ENCODE data around the gene UBE3B.
A peak's percentile ranks its signal among the peaks of the same experiment; 100 is the strongest.
"Not testable (repeated sequence)": the region's sequence is repeated elsewhere in the genome, so short reads cannot be mapped to it uniquely, and the experiment has no call there.

Gene UBE3B, protein sequence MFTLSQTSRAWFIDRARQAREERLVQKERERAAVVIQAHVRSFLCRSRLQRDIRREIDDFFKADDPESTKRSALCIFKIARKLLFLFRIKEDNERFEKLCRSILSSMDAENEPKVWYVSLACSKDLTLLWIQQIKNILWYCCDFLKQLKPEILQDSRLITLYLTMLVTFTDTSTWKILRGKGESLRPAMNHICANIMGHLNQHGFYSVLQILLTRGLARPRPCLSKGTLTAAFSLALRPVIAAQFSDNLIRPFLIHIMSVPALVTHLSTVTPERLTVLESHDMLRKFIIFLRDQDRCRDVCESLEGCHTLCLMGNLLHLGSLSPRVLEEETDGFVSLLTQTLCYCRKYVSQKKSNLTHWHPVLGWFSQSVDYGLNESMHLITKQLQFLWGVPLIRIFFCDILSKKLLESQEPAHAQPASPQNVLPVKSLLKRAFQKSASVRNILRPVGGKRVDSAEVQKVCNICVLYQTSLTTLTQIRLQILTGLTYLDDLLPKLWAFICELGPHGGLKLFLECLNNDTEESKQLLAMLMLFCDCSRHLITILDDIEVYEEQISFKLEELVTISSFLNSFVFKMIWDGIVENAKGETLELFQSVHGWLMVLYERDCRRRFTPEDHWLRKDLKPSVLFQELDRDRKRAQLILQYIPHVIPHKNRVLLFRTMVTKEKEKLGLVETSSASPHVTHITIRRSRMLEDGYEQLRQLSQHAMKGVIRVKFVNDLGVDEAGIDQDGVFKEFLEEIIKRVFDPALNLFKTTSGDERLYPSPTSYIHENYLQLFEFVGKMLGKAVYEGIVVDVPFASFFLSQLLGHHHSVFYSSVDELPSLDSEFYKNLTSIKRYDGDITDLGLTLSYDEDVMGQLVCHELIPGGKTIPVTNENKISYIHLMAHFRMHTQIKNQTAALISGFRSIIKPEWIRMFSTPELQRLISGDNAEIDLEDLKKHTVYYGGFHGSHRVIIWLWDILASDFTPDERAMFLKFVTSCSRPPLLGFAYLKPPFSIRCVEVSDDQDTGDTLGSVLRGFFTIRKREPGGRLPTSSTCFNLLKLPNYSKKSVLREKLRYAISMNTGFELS

DNA sequence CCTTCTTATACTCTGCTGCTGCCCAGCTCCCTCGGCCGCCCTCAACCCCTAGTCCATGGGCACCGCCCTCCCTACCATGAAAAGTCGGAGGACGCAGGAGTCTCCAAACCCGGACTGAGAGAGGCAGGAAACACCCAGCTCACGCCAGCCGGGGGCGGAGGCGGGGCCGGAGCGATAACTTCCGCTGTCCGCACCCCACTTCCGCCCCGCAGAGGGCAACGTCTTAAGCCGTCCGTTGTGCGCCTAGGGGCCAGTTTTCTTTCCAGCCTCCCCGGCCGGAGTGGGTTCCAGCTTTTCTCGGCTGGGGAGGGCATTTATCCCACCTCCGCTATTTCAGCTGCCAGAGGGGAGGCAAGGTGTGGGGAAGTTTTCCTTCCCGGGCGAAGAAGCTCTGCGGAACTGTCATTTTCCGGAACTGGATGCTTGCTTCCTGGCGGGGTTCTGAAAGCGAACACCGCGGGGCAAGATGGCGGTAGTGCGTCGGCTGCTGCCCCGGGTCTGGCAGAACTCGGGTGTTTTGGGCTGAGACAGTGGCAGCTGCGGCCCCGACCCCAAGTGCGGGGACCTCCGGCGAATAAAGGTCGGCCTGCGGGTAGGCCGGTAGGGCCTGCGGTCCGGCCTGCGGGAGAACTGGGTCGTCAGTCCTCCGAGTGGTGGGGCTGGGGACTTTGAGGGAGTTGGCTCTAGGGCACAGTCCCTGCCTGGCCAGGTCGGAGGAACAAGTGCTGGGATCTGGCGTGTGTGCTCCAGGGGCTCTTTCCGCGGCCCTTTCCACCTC lies at the start of gene UBE3B, which contains the start of gene KCTD10:
Gene UBE3B (plus strand): TSS at position 450 of the 778 bp plus-strand sequence. CDS start 5,918 bp downstream, outside the sequence.
Gene KCTD10 (minus strand): TSS at position 116 of the 778 bp plus-strand sequence. CDS start 38 bp downstream, at position 78.
- peak; percentile 76 for DNase-seq (ENCODE audit: low read depth)

DNA sequence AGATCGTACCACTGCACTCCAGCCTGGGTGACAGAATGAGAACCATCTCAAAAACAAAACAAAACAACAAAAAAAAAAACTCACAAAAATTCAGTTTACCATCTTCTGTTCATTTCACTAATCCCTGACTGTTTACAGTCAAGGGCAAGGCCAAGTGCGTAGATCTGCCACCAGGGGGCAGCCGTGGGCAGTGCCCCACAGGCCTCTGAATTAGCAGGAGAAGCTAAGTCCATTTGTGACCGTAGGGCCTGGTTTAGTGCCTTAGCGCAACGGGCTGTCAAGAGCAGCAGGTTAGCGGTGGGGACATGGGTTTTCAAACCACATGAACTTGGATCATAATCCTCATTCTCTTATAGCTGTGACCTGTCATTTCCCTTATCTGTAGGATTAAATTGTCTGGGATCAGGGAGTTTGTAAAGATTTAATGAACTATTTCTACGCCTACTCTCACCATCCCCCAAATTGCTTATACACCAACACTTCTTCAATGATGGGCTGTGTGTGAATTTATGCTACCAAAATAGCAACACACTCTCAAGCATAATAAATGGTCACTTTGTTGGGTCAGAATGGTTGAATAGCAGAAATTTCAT lies 49.3 kb upstream of the UBE3B start:
- peak; percentile 67 for DNase-seq (ENCODE audit: low read depth)

- DNase-seq (ENCODE audit: low read depth), result not testable (repeated sequence)
These were observed 48.6 kb upstream of the UBE3B start for GRCh38 chr12:109428804-109429203.

- DNase-seq (ENCODE audit: low read depth), result no peak
These were observed 47.2 kb upstream of the UBE3B start for GRCh38 chr12:109430244-109430643.

DNA sequence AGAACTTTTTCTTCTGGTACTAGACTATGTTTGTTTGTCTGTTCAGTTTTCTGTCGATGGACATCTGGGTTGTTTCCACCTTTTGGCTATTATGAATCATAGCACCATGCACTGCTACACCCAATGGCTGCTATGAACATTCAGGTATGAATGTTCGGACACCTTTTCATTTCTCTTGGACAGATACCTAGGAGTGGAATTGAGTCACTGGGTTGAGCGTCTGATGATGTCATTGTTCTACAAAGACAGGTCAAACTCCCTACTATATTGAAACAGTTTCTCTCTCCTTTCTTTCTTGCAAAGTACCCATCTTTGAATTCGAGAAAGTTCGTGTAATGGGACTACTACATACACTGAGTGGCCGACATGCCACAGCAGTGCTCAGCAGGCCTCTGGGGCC lies 45.0 kb upstream of the UBE3B start:
- no peak for DNase-seq (ENCODE audit: low read depth)

DNA sequence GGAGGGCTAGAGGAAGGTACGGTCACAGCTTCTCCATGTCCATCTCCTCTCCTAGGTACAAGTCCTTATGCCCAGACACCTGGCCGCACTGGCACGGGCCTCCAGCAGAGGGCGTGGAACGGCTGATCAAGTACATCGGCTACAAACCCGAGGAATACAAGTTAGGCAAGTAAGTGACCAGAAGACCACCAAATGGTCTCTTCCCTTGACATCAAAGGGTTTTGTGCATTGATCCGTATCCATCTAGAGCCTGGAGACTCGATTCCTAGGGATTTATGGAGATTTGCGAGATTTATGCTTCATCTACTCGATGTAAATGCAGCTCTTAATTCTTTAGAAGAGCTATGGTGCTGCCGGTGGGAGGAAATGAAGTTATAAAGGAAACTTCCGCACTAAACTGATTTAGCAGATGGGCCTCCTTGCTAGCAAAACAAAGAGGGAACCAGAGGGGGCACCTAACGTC lies 44.6 kb upstream of the UBE3B start:
- DNase-seq (ENCODE audit: low read depth), result peak; percentile 68

DNA sequence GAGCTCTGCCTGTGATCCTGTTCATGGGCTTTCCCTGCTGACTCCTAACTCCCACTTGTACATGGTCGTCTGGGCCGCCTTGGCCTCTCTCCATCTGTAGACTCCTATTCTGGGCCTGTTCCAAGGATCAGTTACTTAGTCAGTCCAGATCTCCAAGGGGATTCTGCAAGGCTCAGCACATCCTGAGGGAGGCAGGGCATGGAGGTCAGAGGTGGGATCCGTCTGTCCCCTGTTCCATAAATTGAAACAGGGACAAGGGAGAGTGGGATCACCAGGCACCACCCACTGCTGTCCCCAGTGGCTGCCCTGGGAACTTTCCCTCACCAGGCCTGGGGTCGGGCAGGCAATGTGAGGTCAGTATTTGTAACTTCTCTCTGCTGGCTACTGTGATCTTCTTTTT lies 43.8 kb upstream of the UBE3B start:
- no peak for DNase-seq (ENCODE audit: low read depth)

- DNase-seq (ENCODE audit: low read depth), result no peak
These were observed 42.9 kb upstream of the UBE3B start for GRCh38 chr12:109434582-109434981.

GRCh38 chr12:109435428-109436187 lies 41.8 kb upstream of the UBE3B start:
- no peak for DNase-seq (ENCODE audit: low read depth)

DNA sequence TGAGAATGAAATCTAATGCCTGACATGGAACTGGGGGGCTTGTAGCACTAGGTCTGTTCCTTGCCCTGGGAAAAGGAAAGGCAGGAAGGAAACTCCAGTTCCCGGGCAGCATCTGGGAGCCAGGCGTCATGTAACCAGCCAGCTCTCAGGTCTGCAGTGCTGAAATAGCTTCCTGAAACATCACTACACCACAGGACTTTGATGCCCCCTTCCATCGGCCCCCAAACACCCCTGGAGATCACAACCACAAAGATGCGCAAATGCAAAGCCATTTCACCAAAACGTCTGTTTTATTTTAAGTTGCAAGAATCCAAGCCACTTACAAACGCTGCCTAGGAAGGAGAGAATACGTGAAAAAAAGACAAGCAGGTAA lies 41.3 kb upstream of the UBE3B start:
- no peak for DNase-seq (ENCODE audit: low read depth)

- DNase-seq (ENCODE audit: low read depth), result no peak
These were observed 38.3 kb upstream of the UBE3B start for GRCh38 chr12:109439181-109439580.

GRCh38 chr12:109439951-109440350 lies 37.5 kb upstream of the UBE3B start:
- not testable (repeated sequence) for DNase-seq (ENCODE audit: low read depth)

- DNase-seq (ENCODE audit: low read depth), result no peak
These were observed 36.5 kb upstream of the UBE3B start for GRCh38 chr12:109440851-109441490.

GRCh38 chr12:109443794-109444193 lies 33.6 kb upstream of the UBE3B start:
- DNase-seq (ENCODE audit: low read depth), result no peak

DNA sequence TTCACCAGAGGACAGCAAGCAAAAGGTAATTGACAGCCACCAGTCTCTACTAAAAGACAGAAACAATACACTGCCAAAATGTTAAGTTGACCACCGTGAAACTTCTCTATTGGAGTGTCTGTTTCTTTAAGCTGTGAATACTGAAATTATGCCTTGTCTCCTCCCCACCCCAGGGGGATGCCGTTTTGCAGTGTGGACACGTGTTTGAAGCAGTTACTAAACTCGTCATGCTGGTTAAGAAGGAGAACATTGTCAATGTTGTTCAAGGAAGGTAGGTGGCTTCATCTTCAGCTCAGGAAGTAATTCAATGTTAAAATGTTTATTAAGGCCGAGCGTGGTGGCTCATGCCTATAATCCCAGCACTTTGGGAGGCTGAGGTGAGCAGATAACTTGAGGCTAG lies 33.2 kb upstream of the UBE3B start:
- DNase-seq (ENCODE audit: low read depth), result no peak

- DNase-seq (ENCODE audit: low read depth), result no peak
These were observed 32.2 kb upstream of the UBE3B start for GRCh38 chr12:109445191-109445609.

- no peak for DNase-seq (ENCODE audit: low read depth)
These were observed 30.6 kb upstream of the UBE3B start for GRCh38 chr12:109446869-109447268.

DNA sequence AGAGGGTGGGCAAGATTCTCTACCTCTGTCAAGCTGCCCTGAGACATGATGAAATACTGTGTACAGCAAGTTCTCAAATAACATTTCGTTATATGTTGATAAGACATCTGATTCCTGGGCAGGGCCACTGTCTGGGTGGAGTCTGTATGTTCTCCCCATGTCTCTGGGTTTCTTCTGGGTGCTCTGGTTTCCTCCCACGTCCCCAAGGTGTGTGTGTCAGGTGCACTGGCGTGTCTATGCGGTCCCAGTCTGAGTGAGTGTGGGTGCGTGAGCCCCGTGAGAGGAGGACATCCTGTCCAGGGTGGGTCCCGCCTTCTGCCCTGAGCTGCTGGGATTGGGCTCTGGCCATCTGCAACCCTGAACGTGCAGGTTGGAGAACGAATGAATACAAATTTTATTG lies 30.0 kb upstream of the UBE3B start:
- DNase-seq (ENCODE audit: low read depth), result no peak

- no peak for DNase-seq (ENCODE audit: low read depth)
These were observed 29.2 kb upstream of the UBE3B start for GRCh38 chr12:109448272-109448671.

All from activated T-cell treated with anti-CD3 and anti-CD28 coated beads for 1 hour (primary cell).